Colonic mucosa (tissue), 4 donors: ENCODE results near the gene RNU2-63P. TPM values are rescaled to one million over a fixed set of nuclear protein-coding genes. Genes with fewer than 3 reads are reported as not detected.
"Not testable (repeated sequence)": the region's sequence is repeated elsewhere in the genome, so short reads cannot be mapped to it uniquely, and the experiment has no call there.

Experiments used
- DNase-seq: peaks from one replicate; pipeline ENCODE4 v3.0.0-alpha.2; 2020
- H3K27ac ChIP-seq: fragments of 200-600 bp; one replicate; pipeline ENCODE4 v1.8.0; 2021
- H3K27me3 ChIP-seq: fragments of 200-600 bp; one replicate; pipeline ENCODE4 v1.8.0; 2021
- H3K36me3 ChIP-seq: fragments of 200-600 bp; one replicate; pipeline ENCODE4 v1.8.0; 2021
- H3K4me1 ChIP-seq: fragments of 200-600 bp; one replicate; pipeline ENCODE4 v1.8.0; 2021; ENCODE audit warnings: mild to moderate bottlenecking
- H3K4me3 ChIP-seq: fragments of 200-600 bp; one replicate; pipeline ENCODE4 v1.8.0; 2021
- H3K9ac ChIP-seq, 2 donors: one replicate each; pipeline ENCODE4 v1.7.0; 2013; ENCODE audit warnings: control low read depth in 2 of 2, low read depth in 2 of 2, low read length in 2 of 2
- H3K9me3 ChIP-seq: fragments of 200-600 bp; one replicate; pipeline ENCODE4 v1.8.0; 2021
- intact Hi-C: fragments of 100-400 bp; cut with DNase I; formaldehyde crosslinking; loops from one replicate; pipeline ENCODE4 v1.14.1; 2022
- total RNA-seq, 2 donors: library from RNA; stranded (reverse); fragmentation: NEBNext Ultra II Directional in 1 of 2; extraction: Animal tissue kit (Norgen Biotek cat#: 25700) in 1 of 2; gene quantifications; one replicate each; pipeline ENCODE4 v1.2.1, GENCODE V29; 2021
- donor health status: healthy.
- donor health status: DM: no; HTN: no; CAD: no.
- donor health status: DM: no; HTN: no; CAD: no.

The RNU2-63P gene
- total RNA-seq, 2 donors from 2014 or later, result 2.3 to 5.7 TPM

GRCh38 chr2:87972385-87972784 lies 44.0 kb downstream of the RNU2-63P start:
- DNase-seq, H3K36me3 ChIP-seq, H3K9me3 ChIP-seq, H3K4me3 ChIP-seq, intact Hi-C loops, H3K27me3 ChIP-seq, H3K27ac ChIP-seq, H3K9ac ChIP-seq, H3K4me1 ChIP-seq: not testable (repeated sequence)

Other genes with a start within 250 kb of the RNU2-63P start
- 1 to 10 TPM in 1 of 2 donors, not detected in 1; 3.7 TPM for gene RGPD2, start 190.8 kb downstream of the RNU2-63P start, total RNA-seq
- 10 to 100 TPM; 45.6 to 75.8 TPM for gene KRCC1, start 39.2 kb upstream of the RNU2-63P start, total RNA-seq
- gene SMYD1, start 51.3 kb upstream of the RNU2-63P start, total RNA-seq, result 1 to 10 TPM in 1 of 2 donors, not detected in 1; 1.9 TPM
- 1,000 to 10,000 TPM; 2,582 to 2,822 TPM for gene FABP1, start 111.5 kb upstream of the RNU2-63P start, total RNA-seq
- gene THNSL2, start 153.8 kb upstream of the RNU2-63P start, total RNA-seq, result 10 to 100 TPM; 17.5 to 23.3 TPM